T47D (cell line): ENCODE data around the gene AKNA.
"Not testable (repeated sequence)": the region's sequence is repeated elsewhere in the genome, so short reads cannot be mapped to it uniquely, and the experiment has no call there.

ENCODE experiments used
- DNase-seq, 2 experiments: peaks; one replicate each; pipeline versions ENCODE4 v3.0.0 to v3.0.0-alpha.2; 2011 to 2012; ENCODE audit warnings: low read depth in 1 of 2, low spot score in 1 of 2
- JUND ChIP-seq: IDR thresholded peaks from 2 replicates; pipeline ENCODE4 v1.6.1; 2012; ENCODE audit warnings: low read depth
- in situ Hi-C: cut with HindIII; loops from 2 replicates; pipeline ENCODE4 v1.10.0; 2016; ENCODE audit warnings: low sequenced_read_pairs, low pct_unique_long_range_greater_than_20kb

Gene AKNA

GRCh38 chr9:114341991-114342390 lies 45.8 kb downstream of the AKNA start:
- in situ Hi-C loops: no loop called here

GRCh38 chr9:114341152-114341830 lies 46.5 kb downstream of the AKNA start:
- DNase-seq: no peak
- in situ Hi-C loops: no loop called here
- TF ChIP-seq JUND: no peak

More at GRCh38 chr9:114341991-114342390, 45.8 kb downstream of the AKNA start:
- no peak for TF ChIP-seq JUND
- DNase-seq: no peak

GRCh38 chr9:114339130-114339908 lies 48.5 kb downstream of the AKNA start:
- in situ Hi-C loops: no loop called here
- DNase-seq: peak; percentile 54 to 67
- TF ChIP-seq JUND: no peak

- TF ChIP-seq JUND: no peak
- in situ Hi-C loops: no loop called here
- DNase-seq: peak in 1 of 2 experiments; percentile 32
These were observed 49.6 kb downstream of the AKNA start for GRCh38 chr9:114338187-114338586.

GRCh38 chr9:114336699-114337395 lies 50.9 kb downstream of the AKNA start:
- in situ Hi-C loops: no loop called here
- no peak for DNase-seq
- no peak for TF ChIP-seq JUND

DNA sequence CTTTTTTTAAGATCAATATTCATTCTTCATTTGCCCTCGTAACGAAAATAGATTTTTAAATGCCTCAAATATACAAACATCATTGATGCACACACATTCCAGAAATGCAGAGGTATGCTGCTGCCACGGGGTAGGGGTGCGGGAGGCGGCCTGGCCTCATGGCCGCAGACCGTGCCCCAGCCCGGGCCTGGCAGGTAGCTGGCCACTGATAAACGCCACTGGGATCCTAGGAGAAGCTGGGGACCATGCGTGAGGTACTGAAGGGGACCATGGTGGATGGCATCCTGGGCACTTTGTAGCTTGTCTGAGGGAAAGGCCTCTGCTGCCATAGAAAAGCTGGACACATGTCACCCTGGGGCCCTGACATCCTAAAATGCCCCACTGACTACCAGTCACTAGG lies 51.6 kb downstream of the AKNA start:
- no peak for TF ChIP-seq JUND
- in situ Hi-C loops: no loop called here
- DNase-seq: no peak

- TF ChIP-seq JUND: no peak
- in situ Hi-C loops: no loop called here
- DNase-seq: no peak
These were observed 52.0 kb downstream of the AKNA start for GRCh38 chr9:114335745-114336144.

GRCh38 chr9:114334490-114334889 lies 53.3 kb downstream of the AKNA start:
- in situ Hi-C loops: no loop called here
- TF ChIP-seq JUND: no peak
- no peak for DNase-seq

DNA sequence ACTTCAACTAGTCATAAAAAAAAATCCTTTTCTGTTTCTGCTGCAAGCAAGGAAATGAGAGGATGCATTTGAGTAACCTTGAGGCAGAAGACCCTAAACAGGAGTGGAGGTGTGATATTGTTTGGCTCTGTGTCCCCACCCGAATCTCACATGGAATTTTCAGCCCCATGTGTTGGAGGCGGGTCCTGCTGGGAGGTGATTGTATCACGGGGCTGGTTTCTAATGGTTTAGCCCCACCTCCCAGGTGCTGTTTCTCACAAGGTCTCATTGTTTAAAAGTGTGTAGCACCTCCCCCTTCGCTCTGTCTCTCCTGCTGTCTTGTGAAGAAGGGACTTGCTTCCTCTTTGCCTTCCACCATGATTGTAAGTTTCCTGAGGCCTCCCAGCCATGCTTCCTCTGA lies 54.1 kb downstream of the AKNA start:
- in situ Hi-C loops, DNase-seq: not testable (repeated sequence)

GRCh38 chr9:114332474-114333040 lies 55.2 kb downstream of the AKNA start:
- in situ Hi-C loops: not testable (repeated sequence)

GRCh38 chr9:114331229-114332195 lies 56.3 kb downstream of the AKNA start:
- DNase-seq, in situ Hi-C loops: not testable (repeated sequence)

More at GRCh38 chr9:114332474-114333040, 55.2 kb downstream of the AKNA start:
- not testable (repeated sequence) for DNase-seq

GRCh38 chr9:114330636-114331035 lies 57.1 kb downstream of the AKNA start:
- DNase-seq: no peak
- no peak for TF ChIP-seq JUND
- in situ Hi-C loops: no loop called here

DNA sequence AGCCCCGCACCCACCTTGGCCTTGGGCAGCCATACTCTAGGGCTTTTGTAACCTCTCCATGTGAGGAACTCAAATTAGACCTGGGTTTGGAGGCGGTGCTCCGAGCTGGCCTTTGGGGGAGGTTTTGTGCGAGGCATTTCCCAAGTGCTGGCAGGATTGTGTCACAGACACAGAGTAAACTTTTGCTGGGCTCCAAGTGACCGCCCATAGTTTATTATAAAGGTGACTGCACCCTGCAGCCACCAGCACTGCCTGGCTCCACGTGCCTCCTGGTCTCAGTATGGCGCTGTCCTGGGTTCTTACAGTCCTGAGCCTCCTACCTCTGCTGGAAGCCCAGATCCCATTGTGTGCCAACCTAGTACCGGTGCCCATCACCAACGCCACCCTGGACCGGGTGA lies 58.2 kb downstream of the AKNA start, which contains the start of gene ORM2:
ORM2 (plus strand) TSS at position 245 of the 398 bp plus-strand sequence; CDS start at position 281, 36 bp downstream.
- DNase-seq, in situ Hi-C loops: not testable (repeated sequence)

DNA sequence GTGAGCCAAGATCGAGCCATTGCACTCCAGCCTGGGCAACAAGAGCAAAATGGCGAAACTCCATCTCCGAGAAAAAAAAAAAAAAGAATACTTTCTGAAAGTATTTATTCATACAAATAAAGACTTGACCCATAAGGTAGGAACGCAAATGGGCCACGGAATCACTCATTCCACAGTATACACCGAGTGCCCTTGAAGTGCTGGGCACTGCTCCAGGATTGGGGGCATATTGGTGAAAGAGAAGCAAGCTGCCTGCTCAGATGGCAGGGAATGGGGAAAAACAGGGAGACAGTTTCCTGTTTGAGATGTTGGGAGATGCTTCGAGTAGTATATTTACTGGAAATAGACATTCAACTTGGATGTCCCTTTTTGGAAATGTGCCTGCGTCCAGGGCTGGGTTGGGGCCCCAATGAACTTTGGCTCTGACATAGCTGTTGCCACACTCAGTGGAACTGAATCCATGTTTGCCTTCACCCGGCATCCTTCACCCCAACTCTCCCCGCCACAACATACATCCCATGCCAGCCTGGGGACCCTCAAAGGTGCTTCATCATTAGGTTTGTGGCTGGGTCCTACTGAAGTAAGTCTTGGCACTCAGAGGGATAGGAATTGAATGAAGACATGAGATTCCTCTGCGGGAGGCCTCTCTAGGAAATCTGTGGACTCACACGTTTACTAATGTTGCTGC lies 58.7 kb downstream of the AKNA start:
- in situ Hi-C loops, DNase-seq: not testable (repeated sequence)

GRCh38 chr9:114328357-114328820 lies 59.4 kb downstream of the AKNA start:
- in situ Hi-C loops, DNase-seq: not testable (repeated sequence)
